K562 (cell line): ENCODE measurements around the gene PES1. TPM values are rescaled to one million over a fixed set of nuclear protein-coding genes. Genes with fewer than 3 reads are reported as not detected.
A peak's percentile ranks its signal among the peaks of the same experiment; 100 is the strongest.
"Not testable (repeated sequence)": the region's sequence is repeated elsewhere in the genome, so short reads cannot be mapped to it uniquely, and the experiment has no call there.

ENCODE experiments used
- ATAC-seq: fragments of 200-7000 bp; cut with Tn5 transposase; 3 replicates; pipeline ENCODE4 v1.9.1; 2020; ENCODE audit warnings: moderate library complexity
- BruUV-seq: library from RNA; stranded (reverse); fragments of 400-500 nt; replicated peaks from 2 replicates; lab custom pipeline; 2021; lab: Mats Ljungman, UMichigan
- CTCF ChIA-PET: fragments of 300-600 bp; formaldehyde crosslinking; extraction: SDS; loops from one replicate; lab custom pipeline; 2021; ENCODE audit warnings: low intra/inter-chr PET ratio; lab: Yijun Ruan, JAX
- POLR2A ChIA-PET: fragments of 300-600, 350-650 bp; sonication (Branson Sonifier 250); formaldehyde crosslinking; extraction: SDS; loops from one replicate; lab custom pipeline; 2021; ENCODE audit warnings: antibody characterized with exemption, inconsistent platforms; lab: Yijun Ruan, JAX
- DNase-seq, 4 experiments: peaks; one replicate each; pipeline versions ENCODE4 v3.0.0 to v3.0.0-alpha.2; 2011 to 2018; ENCODE audit warnings: low spot score in 3 of 4, mixed read lengths in 3 of 4; ENCODE audit errors: extremely low read depth in 1 of 4
- FAIRE-seq: peaks from 2 replicates; lab custom pipeline; 2011; peaks lifted over from hg19 to GRCh38; lab: Jason Lieb, UNC
- H2AFZ ChIP-seq: 2 replicates; pipeline ENCODE4 v1.6.0; 2011; ENCODE audit warnings: low read depth, low read length, control low read depth, inconsistent platforms
- H3K27ac ChIP-seq: fragments of 200-600 bp; 3 replicates; pipeline ENCODE4 v1.8.0; 2011; ENCODE audit warnings: low read depth, mild to moderate bottlenecking, control low read depth, inconsistent platforms, low read length, moderate library complexity, mixed read lengths; ENCODE audit errors: extremely low read depth
- H3K27me3 ChIP-seq, 2 experiments: fragments of 300-600 bp in 1 of 2; 2 replicates in 1 of 2; 3 replicates in 1 of 2; pipeline versions ENCODE4 v1.6.0 to v1.8.0; 2011; ENCODE audit warnings: inconsistent platforms in 2 of 2, low read length in 2 of 2, mild to moderate bottlenecking in 1 of 2, mixed read lengths in 1 of 2, moderate library complexity in 1 of 2; ENCODE audit not compliant: control insufficient read depth in 2 of 2, insufficient read depth in 2 of 2
- H3K36me3 ChIP-seq: fragments of 300-600 bp; 3 replicates; pipeline ENCODE4 v1.8.0; 2011; ENCODE audit warnings: mild to moderate bottlenecking, low read length, inconsistent platforms; ENCODE audit not compliant: control insufficient read depth, insufficient read depth
- H3K4me1 ChIP-seq, 2 experiments: fragments of 200-600 bp in 1 of 2; replicated peaks in 1 of 2; 2 replicates in 1 of 2; 3 replicates in 1 of 2; pipeline versions ENCODE4 v1.5.1 to v1.8.0; 2011; ENCODE audit warnings: inconsistent platforms in 2 of 2, low read length in 2 of 2, mild to moderate bottlenecking in 1 of 2, mixed read lengths in 1 of 2, moderate library complexity in 1 of 2; ENCODE audit not compliant: control insufficient read depth in 2 of 2, insufficient read depth in 2 of 2
- H3K4me2 ChIP-seq: 2 replicates; pipeline ENCODE4 v1.6.1; 2011; ENCODE audit warnings: low read length, control low read depth, inconsistent platforms, mixed read lengths; ENCODE audit not compliant: insufficient read depth
- H3K4me3 ChIP-seq: fragments of 200-600 bp; sonication (generic), shearing (Covaris generic); 2 replicates; pipeline ENCODE4 v1.5.1; 2016; ENCODE audit warnings: control low read depth, inconsistent platforms
- H3K79me2 ChIP-seq: fragments of 200-600 bp; 3 replicates; pipeline ENCODE4 v1.8.0; 2011; ENCODE audit warnings: low read length, inconsistent platforms; ENCODE audit not compliant: control insufficient read depth, insufficient read depth
- H3K9ac ChIP-seq, 2 experiments: 2 replicates each; pipeline versions ENCODE4 v1.6.0 to v1.6.1; 2011; ENCODE audit warnings: low read depth in 2 of 2, low read length in 2 of 2, control low read depth in 1 of 2, inconsistent platforms in 1 of 2, mild to moderate bottlenecking in 1 of 2, mixed read lengths in 1 of 2; ENCODE audit not compliant: insufficient read depth in 1 of 2
- H3K9me1 ChIP-seq: one replicate; pipeline ENCODE4 v1.6.0; 2011; ENCODE audit warnings: inconsistent platforms, mild to moderate bottlenecking, low read length, moderate library complexity; ENCODE audit not compliant: control insufficient read depth, insufficient read depth
- H3K9me3 ChIP-seq: replicated peaks from 2 replicates; pipeline ENCODE4 v1.5.1; 2011; ENCODE audit warnings: low read depth, low read length, inconsistent platforms; ENCODE audit not compliant: control insufficient read depth, insufficient read depth
- H4K20me1 ChIP-seq: replicated peaks from 2 replicates; pipeline ENCODE4 v1.6.1; 2011; ENCODE audit warnings: low read length, inconsistent platforms, mixed read lengths; ENCODE audit not compliant: control insufficient read depth, insufficient read depth
- CTCF ChIP-seq, 3 experiments: IDR thresholded peaks in 2 of 3; conservative IDR thresholded peaks in 1 of 3; 2 replicates each; pipeline ENCODE4 v1.5.1; 2011 to 2012; ENCODE audit warnings: low read length in 3 of 3, mild to moderate bottlenecking in 3 of 3, control low read depth in 2 of 3, improper control_type of control experiment in 1 of 3, inconsistent platforms in 1 of 3, low read depth in 1 of 3, mixed read lengths in 1 of 3, moderate library complexity in 1 of 3; ENCODE audit not compliant: insufficient read depth in 2 of 3
- LEF1 ChIP-seq: fragments of 450-650 bp; IDR thresholded peaks from 2 replicates; pipeline ENCODE4 v1.6.1; 2016; ENCODE audit warnings: mild to moderate bottlenecking
- WGBS: fragments of 100-300 bp; shearing (Covaris generic); methylation state at CpG from one replicate; pipeline ENCODE4 v1.1.6; 2016; ENCODE audit warnings: low coverage, mixed read lengths; ENCODE audit not compliant: insufficient coverage; ENCODE audit errors: missing lambda C conversion rate; 5-methylcytosine and 5-hydroxymethylcytosine counted together
- in situ Hi-C: fragments of 300-500 bp; cut with MboI; formaldehyde crosslinking; loops from 4 replicates; pipeline ENCODE4 v1.15.0; 2018; ENCODE audit warnings: inconsistent platforms, mixed read lengths
- intact Hi-C: fragments of 100-400 bp; cut with micrococcal nuclease; formaldehyde crosslinking; loops from 2 replicates; pipeline ENCODE4 v1.14.2; 2022
- polyA plus RNA-seq, 8 experiments: library from polyadenylated mRNA; depleted of rRNA in 4 of 8; stranded (reverse) in 5 of 8; unstranded in 3 of 8; fragments of >200 nt; fragmentation: Nextera tagmentation in 2 of 8; fragmentation: Illumina TruSeq in 1 of 8; extraction: Ambion mirVana in 2 of 8; extraction: Trizol in 1 of 8; gene quantifications; 2 replicates each; pipeline versions ENCODE4 v1.2.1 to v1.2.3, GENCODE V29; 2011 to 2014; ENCODE audit warnings: inconsistent platforms in 1 of 8, missing spikeins in 1 of 8
- total RNA-seq, 7 experiments: library from RNA; depleted of rRNA in 6 of 7; stranded (reverse); fragments of >200 nt in 6 of 7; fragmentation: Illumina TruSeq in 2 of 7; extraction: Trizol in 2 of 7; gene quantifications; 2 replicates each; pipeline versions ENCODE4 v1.2.1 to v1.2.3, GENCODE V29; 2011 to 2021; ENCODE audit warnings: low replicate concordance in 1 of 7

PES1 gene
- total and polyA plus RNA-seq, 9 of the 15 experiments (the other 6 are each of a cell fraction or from before 2014, with no cell fraction given): 6.5 to 158 (median 94.3) TPM

GRCh38 chr22:30626413-30626812 lies 34.7 kb upstream of the PES1 start:
- CTCF ChIA-PET: no interaction called here
- POLR2A ChIA-PET: interaction anchor here (0.5 to 1.2 kb wide), 2 partner anchors 17 to 1909 kb away, joined by 3 read pairs; no protein-coding TSS in a partner anchor
- TF ChIP-seq CTCF (IDR thresholded peaks at IDR 0.05 in 2 of 3, conservative IDR thresholded peaks at IDR 0.05 in 1 of 3; ENCODE audit: insufficient read depth in 2 of 3, low read depth in 1 of 3, low read length in 3 of 3) (peak in 1 of 3 experiments; percentile 27; a peak in 2 of 6 replicates), LEF1 (no peak)
- in situ Hi-C loops (no loop called here), intact Hi-C loops (no loop called here)
- Histone ChIP-seq H2AFZ (no peak overlapping the region), H3K4me1 (no peaks in the 10 kb centered on the region; a peak in 1 of 5 replicates), H3K4me3 (no peak overlapping the region), H3K27ac (no peak overlapping the region), H3K9ac (no peak overlapping the region), H3K9me3 (no peaks in the 10 kb centered on the region), H4K20me1 (no peaks in the 10 kb centered on the region), H3K4me2 (no peak overlapping the region), H3K79me2 (no peaks in the 10 kb centered on the region), H3K36me3 (no peaks in the 10 kb centered on the region), H3K27me3 (no peaks in the 10 kb centered on the region), H3K9me1 (no peaks in the 10 kb centered on the region)
- FAIRE-seq (no peak), ATAC-seq (peak; percentile 52; the same call in 2 of the 3 replicates), DNase-seq (no peak)
- BruUV-seq: no TSS peak
- WGBS: 30% methylated on average over 4 of the region's 5 CpGs

DNA sequence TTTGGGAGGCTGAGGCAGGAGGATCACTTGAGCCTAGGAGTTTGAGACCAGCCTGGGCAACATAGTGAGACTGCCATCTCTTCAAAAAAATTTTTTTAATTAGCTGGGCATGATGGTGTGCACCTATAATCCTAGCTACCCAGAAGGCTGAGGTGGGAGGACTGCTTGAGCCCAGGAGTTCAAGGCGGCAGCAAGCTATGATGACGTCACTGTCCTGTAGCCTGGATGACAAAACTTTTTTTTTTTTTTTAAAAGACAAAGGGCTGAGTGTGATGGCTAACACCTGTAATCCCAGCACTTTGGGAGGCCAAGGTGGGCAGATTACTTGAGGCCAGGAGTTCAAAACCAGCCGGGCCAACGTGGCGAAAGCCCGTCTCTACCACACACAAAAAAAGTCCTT lies 28.2 kb upstream of the PES1 start:
- FAIRE-seq, H3K79me2 ChIP-seq, H3K9ac ChIP-seq, H3K9me1 ChIP-seq, H3K36me3 ChIP-seq, H3K4me3 ChIP-seq, in situ Hi-C loops, ATAC-seq, H3K27ac ChIP-seq, intact Hi-C loops, H4K20me1 ChIP-seq, H3K4me2 ChIP-seq, H3K4me1 ChIP-seq, H2AFZ ChIP-seq, H3K9me3 ChIP-seq, H3K27me3 ChIP-seq, CTCF ChIA-PET, DNase-seq, BruUV-seq: not testable (repeated sequence)
- WGBS: 58% methylated on average over 6 of the region's 6 CpGs
- POLR2A ChIA-PET: interaction anchor here (0.7 to 4.0 kb wide), 3 partner anchors 9 to 11 kb away, joined by 3 to 17 read pairs (median 3); no protein-coding TSS in a partner anchor
